ENCODE measurements around the gene RAC2.

- TF ChIP-seq CTCF (conservative IDR thresholded peaks at IDR 0.05) (no peak), ZFX (IDR thresholded peaks at IDR 0.05) (no peak)
Measured at GRCh38 chr22:37281195-37281594, 37.1 kb upstream of the RAC2 start.

Measured in C4-2B (cell line).